ENCODE data around the gene AMZ2.
"Not testable (repeated sequence)": the region's sequence is repeated elsewhere in the genome, so short reads cannot be mapped to it uniquely, and the experiment has no call there.

Gene AMZ2

DNA sequence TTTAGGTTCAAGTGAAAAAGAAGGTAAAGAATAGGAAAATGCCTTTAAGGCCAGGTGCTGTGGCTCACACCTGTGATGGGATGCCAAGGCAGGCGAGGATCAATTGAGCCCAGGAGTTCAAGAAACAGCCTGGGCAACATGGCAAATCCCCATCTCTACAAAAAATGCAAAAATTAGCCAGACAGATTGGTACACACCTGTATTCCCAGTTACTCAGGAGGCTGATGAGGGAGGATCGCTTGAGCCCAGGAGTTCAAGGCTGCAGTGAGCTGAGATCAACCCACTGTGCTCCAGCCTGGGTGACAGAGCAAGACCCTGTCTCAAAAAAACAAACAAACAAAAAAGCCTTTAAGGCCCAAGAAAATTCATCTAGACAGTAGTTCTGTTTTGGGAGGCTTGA lies 45.5 kb upstream of the AMZ2 start:
- DNase-seq; POLR2A ChIA-PET; H3K27ac ChIP-seq (ENCODE audit: insufficient read depth in 1 of 2, low read depth in 1 of 2, low read length in 2 of 2, poor library complexity in 1 of 2, severe bottlenecking in 2 of 2); H3K36me3 ChIP-seq (ENCODE audit: control insufficient read depth in 4 of 4, insufficient read depth in 4 of 4, low read length in 3 of 4); H3K9me3 ChIP-seq (ENCODE audit: control extremely low read depth in 1 of 5, control insufficient read depth in 4 of 5, insufficient read depth in 2 of 5, low read depth in 1 of 5, low read length in 4 of 5); H3K4me3 ChIP-seq (ENCODE audit: control insufficient read depth in 1 of 7, extremely low read depth in 1 of 7, insufficient read depth in 4 of 7, low read depth in 2 of 7, low read length in 6 of 7): not testable (repeated sequence)
- CTCF ChIA-PET: interaction anchor here (0.6 to 3.7 kb wide), 9 partner anchors 11 to 302 kb away, joined by 3 to 25 read pairs (median 6); no protein-coding TSS in a partner anchor
- 100% methylated on average over 1 of the region's 2 CpGs for WGBS (ENCODE audit: insufficient coverage)
- Histone ChIP-seq H3K4me1 (ENCODE audit: control extremely low read depth in 1 of 4, control insufficient read depth in 4 of 4, insufficient read depth in 4 of 4, low read length in 3 of 4) (peaks cover 10 to 58% (median 47%) of the 10 kb centered on the region in 4 experiments), H3K27me3 (replicated peaks in 2 of 5; ENCODE audit: control insufficient read depth in 4 of 5, insufficient read depth in 5 of 5, low read length in 4 of 5) (peaks cover 0 to 39% (median 18%) of the 10 kb centered on the region in 5 experiments)

GRCh38 chr17:68204736-68205135 lies 43.1 kb upstream of the AMZ2 start:
- no peaks in the 10 kb centered on the region for H3K9me3 ChIP-seq (ENCODE audit: control extremely low read depth in 1 of 5, control insufficient read depth in 4 of 5, insufficient read depth in 2 of 5, low read depth in 1 of 5, low read length in 4 of 5)
- peaks cover 8 to 37% (median 26%) of the 10 kb centered on the region in 4 experiments for H3K4me1 ChIP-seq (ENCODE audit: control extremely low read depth in 1 of 4, control insufficient read depth in 4 of 4, insufficient read depth in 4 of 4, low read length in 3 of 4)
- no peak overlapping the region for H3K27ac ChIP-seq (ENCODE audit: insufficient read depth in 1 of 2, low read depth in 1 of 2, low read length in 2 of 2, poor library complexity in 1 of 2, severe bottlenecking in 2 of 2)
- DNase-seq: no peak
- peaks cover 0 to 14% (median 5%) of the 10 kb centered on the region in 5 experiments for H3K27me3 ChIP-seq (replicated peaks in 2 of 5; ENCODE audit: control insufficient read depth in 4 of 5, insufficient read depth in 5 of 5, low read length in 4 of 5)
- peak overlapping the region; percentile 62 to 91 (median 74) for H3K4me3 ChIP-seq (ENCODE audit: control insufficient read depth in 1 of 7, extremely low read depth in 1 of 7, insufficient read depth in 4 of 7, low read depth in 2 of 7, low read length in 6 of 7)
- no peaks in the 10 kb centered on the region for H3K36me3 ChIP-seq (ENCODE audit: control insufficient read depth in 4 of 4, insufficient read depth in 4 of 4, low read length in 3 of 4)
- ChIA-PET POLR2A (interaction anchor here (0.6 to 2.1 kb wide), 3 partner anchors 9 to 145 kb away, joined by 3 to 5 read pairs (median 4); partner anchors contain the start of gene AMZ2), CTCF (interaction anchor here (1.0 to 3.5 kb wide), 9 partner anchors 27 to 253 kb away, joined by 3 to 19 read pairs (median 4); partner anchors contain the start of gene WIPI1)
- WGBS (ENCODE audit: insufficient coverage): 0% methylated on average over 10 of the region's 22 CpGs

- WGBS (ENCODE audit: insufficient coverage): 0% methylated on average over 46 of the region's 71 CpGs
- peak overlapping the region; percentile 62 to 91 (median 74) for H3K4me3 ChIP-seq (ENCODE audit: control insufficient read depth in 1 of 7, extremely low read depth in 1 of 7, insufficient read depth in 4 of 7, low read depth in 2 of 7, low read length in 6 of 7)
- H3K4me1 ChIP-seq (ENCODE audit: control extremely low read depth in 1 of 4, control insufficient read depth in 4 of 4, insufficient read depth in 4 of 4, low read length in 3 of 4): peaks cover 4 to 31% (median 21%) of the 10 kb centered on the region in 4 experiments
- H3K9me3 ChIP-seq (ENCODE audit: control extremely low read depth in 1 of 5, control insufficient read depth in 4 of 5, insufficient read depth in 2 of 5, low read depth in 1 of 5, low read length in 4 of 5): no peaks in the 10 kb centered on the region
- ChIA-PET POLR2A (interaction anchor here (0.6 to 2.1 kb wide), 2 partner anchors 9 to 42 kb away, joined by 3 to 5 read pairs; partner anchors contain the start of gene AMZ2), CTCF (interaction anchor here (0.6 to 3.5 kb wide), 9 partner anchors 28 to 252 kb away, joined by 3 to 19 read pairs (median 4); partner anchors contain the start of gene WIPI1)
- peaks cover 0 to 8% (median 0%) of the 10 kb centered on the region in 5 experiments for H3K27me3 ChIP-seq (replicated peaks in 2 of 5; ENCODE audit: control insufficient read depth in 4 of 5, insufficient read depth in 5 of 5, low read length in 4 of 5)
- peaks cover 0 to 4% (median under 1%) of the 10 kb centered on the region in 4 experiments for H3K36me3 ChIP-seq (ENCODE audit: control insufficient read depth in 4 of 4, insufficient read depth in 4 of 4, low read length in 3 of 4)
- peak; percentile 87 to 90 (median 90) for DNase-seq
- H3K27ac ChIP-seq (ENCODE audit: insufficient read depth in 1 of 2, low read depth in 1 of 2, low read length in 2 of 2, poor library complexity in 1 of 2, severe bottlenecking in 2 of 2): peak overlapping the region in 1 of 2 experiments; percentile 25
These were observed 42.5 kb upstream of the AMZ2 start for GRCh38 chr17:68205251-68205807.

- H3K27ac ChIP-seq (ENCODE audit: insufficient read depth in 1 of 2, low read depth in 1 of 2, low read length in 2 of 2, poor library complexity in 1 of 2, severe bottlenecking in 2 of 2): no peak overlapping the region
- H3K36me3 ChIP-seq (ENCODE audit: control insufficient read depth in 4 of 4, insufficient read depth in 4 of 4, low read length in 3 of 4): peaks cover 0 to 4% (median under 1%) of the 10 kb centered on the region in 4 experiments
- CTCF ChIA-PET: interaction anchor here (0.6 to 3.5 kb wide), 6 partner anchors 33 to 280 kb away, joined by 3 to 19 read pairs (median 5); no protein-coding TSS in a partner anchor
- H3K4me3 ChIP-seq (ENCODE audit: control insufficient read depth in 1 of 7, extremely low read depth in 1 of 7, insufficient read depth in 4 of 7, low read depth in 2 of 7, low read length in 6 of 7): peak overlapping the region; percentile 50 to 91 (median 72)
- WGBS (ENCODE audit: insufficient coverage): 0% methylated on average over 29 of the region's 50 CpGs
- H3K27me3 ChIP-seq (replicated peaks in 2 of 5; ENCODE audit: control insufficient read depth in 4 of 5, insufficient read depth in 5 of 5, low read length in 4 of 5): peaks cover 0 to 5% (median 0%) of the 10 kb centered on the region in 5 experiments
- H3K4me1 ChIP-seq (ENCODE audit: control extremely low read depth in 1 of 4, control insufficient read depth in 4 of 4, insufficient read depth in 4 of 4, low read length in 3 of 4): peaks cover 4 to 24% (median 13%) of the 10 kb centered on the region in 4 experiments
- POLR2A ChIA-PET: interaction anchor here (2.1 kb wide), 1 partner anchor 42 kb away, joined by 5 read pairs; the partner anchor contains the start of gene AMZ2
- DNase-seq: peak in 2 of 3 donors; percentile 32 to 49
- H3K9me3 ChIP-seq (ENCODE audit: control extremely low read depth in 1 of 5, control insufficient read depth in 4 of 5, insufficient read depth in 2 of 5, low read depth in 1 of 5, low read length in 4 of 5): no peaks in the 10 kb centered on the region
These were observed 41.8 kb upstream of the AMZ2 start for GRCh38 chr17:68205808-68206720.

- ChIA-PET POLR2A (interaction anchor here (0.6 kb wide), 1 partner anchor 37 kb away, joined by 3 read pairs; no protein-coding TSS in a partner anchor), CTCF (interaction anchor here (1.0 kb wide), 1 partner anchor 35 kb away, joined by 4 read pairs; no protein-coding TSS in a partner anchor)
- 94% methylated on average over 29 of the region's 37 CpGs for WGBS (ENCODE audit: insufficient coverage)
- DNase-seq: no peak
- Histone ChIP-seq H3K27ac (ENCODE audit: insufficient read depth in 1 of 2, low read depth in 1 of 2, low read length in 2 of 2, poor library complexity in 1 of 2, severe bottlenecking in 2 of 2) (no peak overlapping the region), H3K4me1 (ENCODE audit: control extremely low read depth in 1 of 4, control insufficient read depth in 4 of 4, insufficient read depth in 4 of 4, low read length in 3 of 4) (peaks cover 4 to 25% (median 14%) of the 10 kb centered on the region in 4 experiments), H3K4me3 (ENCODE audit: control insufficient read depth in 1 of 7, extremely low read depth in 1 of 7, insufficient read depth in 4 of 7, low read depth in 2 of 7, low read length in 6 of 7) (no peak overlapping the region), H3K27me3 (replicated peaks in 2 of 5; ENCODE audit: control insufficient read depth in 4 of 5, insufficient read depth in 5 of 5, low read length in 4 of 5) (no peaks in the 10 kb centered on the region), H3K9me3 (ENCODE audit: control extremely low read depth in 1 of 5, control insufficient read depth in 4 of 5, insufficient read depth in 2 of 5, low read depth in 1 of 5, low read length in 4 of 5) (no peaks in the 10 kb centered on the region), H3K36me3 (ENCODE audit: control insufficient read depth in 4 of 4, insufficient read depth in 4 of 4, low read length in 3 of 4) (peaks cover 0 to 4% (median under 1%) of the 10 kb centered on the region in 4 experiments)
These were observed 40.1 kb upstream of the AMZ2 start for GRCh38 chr17:68207651-68208253.

GRCh38 chr17:68208651-68209050 lies 39.2 kb upstream of the AMZ2 start:
- H3K4me1 ChIP-seq (ENCODE audit: control extremely low read depth in 1 of 4, control insufficient read depth in 4 of 4, insufficient read depth in 4 of 4, low read length in 3 of 4): peaks cover 8 to 32% (median 21%) of the 10 kb centered on the region in 4 experiments
- H3K27ac ChIP-seq (ENCODE audit: insufficient read depth in 1 of 2, low read depth in 1 of 2, low read length in 2 of 2, poor library complexity in 1 of 2, severe bottlenecking in 2 of 2); H3K9me3 ChIP-seq (ENCODE audit: control extremely low read depth in 1 of 5, control insufficient read depth in 4 of 5, insufficient read depth in 2 of 5, low read depth in 1 of 5, low read length in 4 of 5); H3K4me3 ChIP-seq (ENCODE audit: control insufficient read depth in 1 of 7, extremely low read depth in 1 of 7, insufficient read depth in 4 of 7, low read depth in 2 of 7, low read length in 6 of 7); H3K27me3 ChIP-seq (replicated peaks in 2 of 5; ENCODE audit: control insufficient read depth in 4 of 5, insufficient read depth in 5 of 5, low read length in 4 of 5); H3K36me3 ChIP-seq (ENCODE audit: control insufficient read depth in 4 of 4, insufficient read depth in 4 of 4, low read length in 3 of 4); POLR2A ChIA-PET; DNase-seq: not testable (repeated sequence)
- 92% methylated on average over 16 of the region's 19 CpGs for WGBS (ENCODE audit: insufficient coverage)
- CTCF ChIA-PET: interaction anchor here (1.0 kb wide), 1 partner anchor 36 kb away, joined by 4 read pairs; no protein-coding TSS in a partner anchor

Data from common myeloid progenitor, CD34-positive (primary cell).